A673 (cell line): ENCODE measurements around the gene HTR2C. TPM values are rescaled to one million over a fixed set of nuclear protein-coding genes. Genes with fewer than 3 reads are reported as not detected.
"Not testable (repeated sequence)": the region's sequence is repeated elsewhere in the genome, so short reads cannot be mapped to it uniquely, and the experiment has no call there.

Experiments used
- BruUV-seq: library from RNA; stranded (reverse); fragments of 400-500 nt; replicated peaks from 2 replicates; lab custom pipeline; 2021; lab: Mats Ljungman, UMichigan
- CTCF ChIA-PET: fragments of 300-600 bp; sonication (Branson Sonifier 250); formaldehyde crosslinking; loops from one replicate; lab custom pipeline; 2022; ENCODE audit warnings: antibody characterized with exemption; lab: Charles Lee
- POLR2A ChIA-PET: fragments of 300-600 bp; sonication (Branson Sonifier 250); formaldehyde crosslinking; loops from one replicate; lab custom pipeline; 2022; ENCODE audit warnings: antibody characterized with exemption; ENCODE audit not compliant: low non-redundant PET; lab: Charles Lee
- DNase-seq: peaks from one replicate; pipeline ENCODE4 v3.0.0-alpha.2; 2015; ENCODE audit warnings: low spot score
- H3K27ac ChIP-seq: fragments of 200-600 bp; sonication (generic); 2 replicates; pipeline ENCODE4 v1.5.1; 2016; ENCODE audit warnings: mixed run types, low read depth, mild to moderate bottlenecking, mixed read lengths, antibody characterized with exemption, low read length; ENCODE audit not compliant: poor library complexity, severe bottlenecking
- H3K27me3 ChIP-seq: fragments of 200-600 bp; sonication (generic); replicated peaks from 2 replicates; pipeline ENCODE4 v1.6.1; 2017; ENCODE audit warnings: mixed run types, low read depth, mild to moderate bottlenecking, mixed read lengths, antibody characterized with exemption, low read length; ENCODE audit not compliant: insufficient read depth, poor library complexity
- H3K36me3 ChIP-seq: fragments of 200-600 bp; sonication (generic); 2 replicates; pipeline ENCODE4 v1.6.1; 2016; ENCODE audit warnings: mixed run types, mild to moderate bottlenecking, mixed read lengths, antibody characterized with exemption, low read length; ENCODE audit not compliant: insufficient read depth, poor library complexity, severe bottlenecking
- H3K4me1 ChIP-seq: fragments of 200-600 bp; sonication (generic); 2 replicates; pipeline ENCODE4 v1.6.1; 2017; ENCODE audit warnings: mixed run types, mild to moderate bottlenecking, mixed read lengths, antibody characterized with exemption, low read length; ENCODE audit not compliant: insufficient read depth, poor library complexity, severe bottlenecking
- H3K4me3 ChIP-seq: fragments of 200-600 bp; sonication (generic); 2 replicates; pipeline ENCODE4 v1.5.1; 2016; ENCODE audit warnings: low read depth, mixed run types, mild to moderate bottlenecking, mixed read lengths, low read length; ENCODE audit not compliant: poor library complexity, severe bottlenecking
- H3K9me3 ChIP-seq: fragments of 200-600 bp; sonication (generic); 2 replicates; pipeline ENCODE4 v1.6.1; 2016; ENCODE audit warnings: mixed run types, low read depth, mild to moderate bottlenecking, mixed read lengths, antibody characterized with exemption, low read length; ENCODE audit not compliant: poor library complexity, severe bottlenecking
- CTCF ChIP-seq: fragments of 300-800, 200-600 bp; sonication (generic); conservative IDR thresholded peaks from 2 replicates; pipeline ENCODE4 v1.5.1; 2017; ENCODE audit warnings: low read depth, mild to moderate bottlenecking, antibody characterized with exemption, low read length, moderate library complexity, mixed read lengths
- EZH2 ChIP-seq: fragments of 200-600 bp; sonication (generic); IDR thresholded peaks from 2 replicates; pipeline ENCODE4 v1.6.1; 2017; ENCODE audit warnings: borderline replicate concordance, low read depth, mild to moderate bottlenecking, mixed read lengths, antibody characterized with exemption, low read length; ENCODE audit not compliant: poor library complexity, severe bottlenecking
- intact Hi-C: fragments of 100-400 bp; cut with micrococcal nuclease; formaldehyde crosslinking; loops from one replicate; pipeline ENCODE4 v1.10.0; 2022; ENCODE audit not compliant: unreplicated experiment
- total RNA-seq: library from RNA; stranded (reverse); gene quantifications from 2 replicates; pipeline ENCODE4 v1.2.3, GENCODE V29; 2021

HTR2C gene
- total RNA-seq, 1 experiment from 2014 or later, result not detected

GRCh38 chrX:114635986-114636385, 52.1 kb downstream of the HTR2C start:
- intact Hi-C loops, result no loop called here
- no peak overlapping the region for H3K4me3 ChIP-seq
- H3K27me3 ChIP-seq, result no peaks in the 10 kb centered on the region
- H3K27ac ChIP-seq, result no peak overlapping the region
- no peaks in the 10 kb centered on the region for H3K4me1 ChIP-seq
- no TSS peak for BruUV-seq
- DNase-seq, result no peak
- POLR2A ChIA-PET, result no interaction called here
- no peak for TF ChIP-seq EZH2
- TF ChIP-seq CTCF, result no peak
- H3K9me3 ChIP-seq, result no peaks in the 10 kb centered on the region
- CTCF ChIA-PET, result no interaction called here
- no peaks in the 10 kb centered on the region for H3K36me3 ChIP-seq

GRCh38 chrX:114650351-114650750, 66.5 kb downstream of the HTR2C start:
- no peak for TF ChIP-seq CTCF
- no peak for TF ChIP-seq EZH2
- H3K27ac ChIP-seq, result no peak overlapping the region

GRCh38 chrX:114675365-114675764, 91.5 kb downstream of the HTR2C start:
- ChIA-PET CTCF (no interaction called here), POLR2A (interaction anchor here (0.7 kb wide), 1 partner anchor 546 kb away, joined by 13 read pairs; no protein-coding TSS in a partner anchor)
- TF ChIP-seq CTCF (no peak), EZH2 (no peak)
- Histone ChIP-seq H3K4me3 (no peak overlapping the region), H3K9me3 (no peaks in the 10 kb centered on the region), H3K4me1 (no peaks in the 10 kb centered on the region), H3K36me3 (no peaks in the 10 kb centered on the region), H3K27me3 (peaks cover 21% of the 10 kb centered on the region), H3K27ac (no peak overlapping the region)
- BruUV-seq, result no TSS peak
- intact Hi-C loops, result no loop called here
- DNase-seq, result no peak

More at GRCh38 chrX:114650351-114650750, 66.5 kb downstream of the HTR2C start:
- intact Hi-C loops, result no loop called here
- Histone ChIP-seq H3K4me3 (no peak overlapping the region), H3K4me1 (no peaks in the 10 kb centered on the region), H3K9me3 (no peaks in the 10 kb centered on the region), H3K27me3 (peaks cover 22% of the 10 kb centered on the region), H3K36me3 (no peaks in the 10 kb centered on the region)
- no peak for DNase-seq
- ChIA-PET CTCF (no interaction called here), POLR2A (no interaction called here)
- no TSS peak for BruUV-seq

GRCh38 chrX:114700533-114700932, 116.6 kb downstream of the HTR2C start:
- CTCF ChIA-PET, POLR2A ChIA-PET, DNase-seq, BruUV-seq, H3K36me3 ChIP-seq, H3K4me3 ChIP-seq, H3K27ac ChIP-seq, H3K9me3 ChIP-seq, H3K4me1 ChIP-seq, intact Hi-C loops: not testable (repeated sequence)
- H3K27me3 ChIP-seq, result peaks cover 18% of the 10 kb centered on the region
